Mononuclear cell (primary cell): ENCODE data around the gene RBM45. TPM values are rescaled to one million over a fixed set of nuclear protein-coding genes. Genes with fewer than 3 reads are reported as not detected.
"Not testable (repeated sequence)": the region's sequence is repeated elsewhere in the genome, so short reads cannot be mapped to it uniquely, and the experiment has no call there.

Experiments
- H3K27me3 ChIP-seq: 2 replicates; pipeline ENCODE4 v1.6.0; 2011; ENCODE audit warnings: low read length, control low read depth; ENCODE audit not compliant: insufficient read depth
- H3K4me1 ChIP-seq: 2 replicates; pipeline ENCODE4 v1.5.1; 2011; ENCODE audit warnings: mild to moderate bottlenecking, low read length, control low read depth; ENCODE audit not compliant: insufficient read depth
- H3K4me3 ChIP-seq: 2 replicates; pipeline ENCODE4 v1.5.1; 2011; ENCODE audit warnings: mild to moderate bottlenecking, low read length, moderate library complexity
- H3K9me3 ChIP-seq: 2 replicates; pipeline ENCODE4 v1.5.1; 2011; ENCODE audit warnings: low read depth, mild to moderate bottlenecking, control low read depth, low read length
- total RNA-seq: library from RNA; depleted of rRNA; stranded (reverse); fragments of >200 nt; gene quantifications from one replicate; pipeline ENCODE4 v1.2.3, GENCODE V29; 2012

RBM45 gene
- total RNA-seq, 1 donor = 10.0 TPM

DNA sequence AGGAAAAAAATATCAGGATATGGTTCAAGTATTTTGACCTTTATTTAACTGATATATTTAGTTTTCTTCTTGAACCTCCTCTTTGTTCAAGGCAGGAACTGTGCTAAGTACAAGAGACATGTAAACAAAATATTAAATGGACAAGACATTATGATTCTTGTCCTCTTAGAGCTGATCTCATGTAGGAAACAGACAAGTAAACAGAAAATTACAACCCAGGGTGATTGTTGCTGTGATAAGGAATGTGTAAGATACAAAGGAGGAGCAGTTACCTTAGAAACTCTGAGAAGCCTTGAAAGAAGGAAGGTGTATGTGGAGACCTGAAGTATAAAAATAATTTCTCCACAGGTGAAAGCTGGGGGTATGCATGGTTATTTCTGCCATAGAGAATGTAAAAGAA, 12.9 kb downstream of the RBM45 start:
- H3K4me3 ChIP-seq = no peak overlapping the region
- no peaks in the 10 kb centered on the region for H3K9me3 ChIP-seq

GRCh38 chr2:178125862-178126261, 13.6 kb downstream of the RBM45 start:
- Histone ChIP-seq H3K4me3 (no peak overlapping the region), H3K9me3 (no peaks in the 10 kb centered on the region), H3K27me3 (no peaks in the 10 kb centered on the region), H3K4me1 (no peaks in the 10 kb centered on the region)

More for the DNA sequence above, 12.9 kb downstream of the RBM45 start:
- H3K4me1 ChIP-seq = no peaks in the 10 kb centered on the region
- no peaks in the 10 kb centered on the region for H3K27me3 ChIP-seq

DNA sequence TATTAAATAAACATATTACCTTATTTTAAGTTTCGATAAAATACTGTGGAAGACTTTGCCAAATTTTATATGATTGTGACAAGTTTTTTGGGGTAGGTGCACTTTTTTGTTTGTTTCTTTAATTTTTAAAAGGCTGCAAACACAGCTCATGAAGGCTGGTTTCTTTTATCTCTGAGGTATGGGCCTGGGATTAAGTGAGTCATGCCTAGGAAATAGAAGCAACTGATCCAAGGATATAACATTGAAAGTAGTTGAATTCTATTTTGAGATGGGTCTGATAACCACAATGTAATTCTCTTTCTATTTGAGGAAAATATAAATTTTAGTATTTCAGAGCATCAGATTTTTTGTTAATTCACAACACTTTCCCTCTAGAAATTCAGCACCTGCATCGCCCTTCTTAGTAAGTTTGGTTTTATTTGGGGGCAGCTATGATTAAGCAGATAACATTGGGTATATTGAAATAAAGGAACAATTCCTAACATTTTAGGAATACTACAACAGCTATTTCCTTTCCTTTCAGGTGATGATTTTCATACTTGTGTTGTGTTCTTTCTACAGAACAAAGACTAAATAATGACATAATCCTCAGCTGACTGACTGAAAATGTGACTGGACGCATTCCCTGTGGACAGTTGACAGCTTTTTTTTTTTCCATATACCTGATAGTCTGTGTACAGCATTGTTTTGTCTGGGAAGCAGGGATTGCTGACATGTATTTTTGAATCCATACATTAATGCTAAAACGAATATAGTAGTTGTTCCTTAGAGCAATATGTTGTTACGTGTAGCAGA, 16.8 kb downstream of the RBM45 start:
- H3K4me1 ChIP-seq = no peaks in the 10 kb centered on the region
- H3K27me3 ChIP-seq = no peaks in the 10 kb centered on the region

GRCh38 chr2:178136321-178137025, 24.2 kb downstream of the RBM45 start:
- Histone ChIP-seq H3K27me3 (no peaks in the 10 kb centered on the region), H3K9me3 (no peaks in the 10 kb centered on the region), H3K4me3 (no peak overlapping the region), H3K4me1 (no peaks in the 10 kb centered on the region)

More for the DNA sequence above, 16.8 kb downstream of the RBM45 start:
- Histone ChIP-seq H3K4me3 (no peak overlapping the region), H3K9me3 (no peaks in the 10 kb centered on the region)

DNA sequence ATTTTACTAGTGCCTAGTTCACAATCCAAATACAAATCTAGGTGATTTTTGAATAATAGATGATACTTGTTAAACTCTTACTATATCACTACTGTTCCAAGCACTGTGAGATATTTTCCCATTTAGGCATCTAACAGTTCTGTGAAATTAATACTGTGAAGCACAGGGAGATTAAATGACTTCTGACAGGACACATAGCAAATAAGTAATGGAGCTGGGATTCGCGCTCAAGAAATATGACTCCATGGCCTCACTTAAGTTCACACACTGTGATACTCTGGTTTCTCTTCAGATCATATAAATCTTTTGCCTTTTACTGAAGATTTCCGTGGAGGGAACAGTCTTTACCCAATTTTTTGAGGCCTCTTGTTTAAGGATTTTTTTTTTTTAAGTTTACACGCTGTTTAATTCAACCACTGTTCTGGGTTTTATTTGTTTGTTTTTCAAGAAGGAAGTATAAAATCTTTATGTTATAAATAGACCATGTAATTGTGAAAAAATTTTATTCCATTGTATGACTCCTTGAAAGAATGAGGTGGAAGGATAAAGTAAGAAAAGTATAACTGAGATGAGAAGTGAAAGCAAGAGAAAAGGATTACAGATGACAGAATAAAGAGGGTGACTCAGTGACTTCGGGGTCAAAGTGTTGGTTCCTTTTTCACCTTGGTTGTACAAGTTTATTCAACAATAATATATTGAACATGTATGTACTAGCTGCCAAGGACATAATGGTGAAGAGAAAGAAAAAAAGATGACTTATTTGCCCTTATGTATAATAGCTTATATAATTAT, 30.2 kb downstream of the RBM45 start:
- H3K9me3 ChIP-seq = no peaks in the 10 kb centered on the region
- peaks cover 12% of the 10 kb centered on the region for H3K27me3 ChIP-seq
- no peaks in the 10 kb centered on the region for H3K4me1 ChIP-seq
- H3K4me3 ChIP-seq = no peak overlapping the region

GRCh38 chr2:178143481-178143880, 31.2 kb downstream of the RBM45 start:
- peaks cover 12% of the 10 kb centered on the region for H3K27me3 ChIP-seq
- no peaks in the 10 kb centered on the region for H3K9me3 ChIP-seq
- H3K4me3 ChIP-seq = no peak overlapping the region
- no peaks in the 10 kb centered on the region for H3K4me1 ChIP-seq

GRCh38 chr2:178152033-178152432, 39.8 kb downstream of the RBM45 start:
- no peaks in the 10 kb centered on the region for H3K9me3 ChIP-seq
- no peak overlapping the region for H3K4me3 ChIP-seq
- H3K27me3 ChIP-seq = peaks cover 4% of the 10 kb centered on the region
- H3K4me1 ChIP-seq = no peaks in the 10 kb centered on the region

DNA sequence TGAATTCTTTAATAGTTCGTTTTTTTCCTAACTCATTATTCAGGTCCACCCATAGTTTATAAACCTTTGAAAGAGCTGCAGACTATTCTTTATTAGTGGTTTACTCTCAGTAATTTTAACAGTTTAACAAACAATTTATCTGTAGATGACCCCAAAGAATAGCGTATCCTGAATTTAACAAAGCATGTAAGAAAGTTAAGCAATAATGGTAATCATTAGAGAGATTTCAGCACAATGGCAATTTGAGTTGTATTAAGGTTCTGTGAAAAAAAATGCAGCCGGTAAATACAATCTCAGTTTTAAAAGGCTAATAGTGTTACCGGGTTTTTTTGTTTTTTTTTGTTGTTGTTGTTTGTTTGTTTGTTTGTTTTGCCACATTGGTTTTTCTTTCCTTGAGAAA, 40.3 kb downstream of the RBM45 start:
- H3K9me3 ChIP-seq = no peaks in the 10 kb centered on the region
- peaks cover 2% of the 10 kb centered on the region for H3K27me3 ChIP-seq
- no peak overlapping the region for H3K4me3 ChIP-seq
- H3K4me1 ChIP-seq = no peaks in the 10 kb centered on the region

DNA sequence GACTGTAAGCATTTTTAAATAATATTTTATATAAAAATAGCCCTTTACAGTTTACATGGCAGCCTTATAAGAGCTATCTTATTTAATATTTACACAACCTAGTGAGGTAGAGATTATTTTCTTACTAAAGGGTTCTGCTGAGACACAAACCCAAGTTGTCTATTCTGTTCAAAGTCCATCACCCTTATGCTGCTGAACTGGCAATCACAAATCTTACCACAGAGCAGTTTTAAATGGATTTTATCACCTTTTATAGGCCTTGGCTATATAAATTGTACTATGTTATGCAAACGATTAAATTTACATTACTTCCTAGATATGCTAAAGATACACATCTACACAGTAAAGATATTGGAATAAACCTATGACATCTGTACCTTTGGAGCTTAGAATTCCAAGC, 40.7 kb downstream of the RBM45 start:
- Histone ChIP-seq H3K4me1 (no peaks in the 10 kb centered on the region), H3K9me3 (no peaks in the 10 kb centered on the region), H3K4me3 (no peak overlapping the region), H3K27me3 (peaks cover 2% of the 10 kb centered on the region)

GRCh38 chr2:178153878-178154277, 41.6 kb downstream of the RBM45 start:
- not testable (repeated sequence) for H3K4me1 ChIP-seq, H3K9me3 ChIP-seq, H3K27me3 ChIP-seq, H3K4me3 ChIP-seq

GRCh38 chr2:178155524-178155923, 43.3 kb downstream of the RBM45 start:
- Histone ChIP-seq H3K27me3 (no peaks in the 10 kb centered on the region), H3K9me3 (no peaks in the 10 kb centered on the region), H3K4me3 (no peak overlapping the region), H3K4me1 (no peaks in the 10 kb centered on the region)

DNA sequence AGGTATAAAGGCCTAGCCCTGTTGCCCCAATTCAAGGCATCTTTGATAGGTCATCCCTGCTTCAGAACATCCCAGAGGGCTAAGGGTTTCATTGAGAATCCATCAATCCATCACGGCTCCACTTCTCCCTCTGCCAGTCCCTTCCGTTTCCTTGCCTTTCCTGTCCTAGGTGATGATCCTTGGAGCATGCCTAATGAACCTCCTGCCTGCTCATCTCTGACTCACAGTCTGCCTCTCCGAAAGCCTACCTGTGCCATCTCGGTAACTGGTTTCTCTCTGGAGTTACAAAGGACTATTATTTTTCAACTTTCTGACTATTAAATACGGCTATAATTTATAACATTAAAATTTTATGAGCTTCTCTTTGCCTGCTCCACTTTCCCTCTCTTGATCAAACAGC, 45.3 kb downstream of the RBM45 start:
- H3K27me3 ChIP-seq = no peaks in the 10 kb centered on the region
- no peaks in the 10 kb centered on the region for H3K4me1 ChIP-seq
- no peak overlapping the region for H3K4me3 ChIP-seq
- H3K9me3 ChIP-seq = no peaks in the 10 kb centered on the region

GRCh38 chr2:178159966-178160365, 47.7 kb downstream of the RBM45 start:
- Histone ChIP-seq H3K4me1 (no peaks in the 10 kb centered on the region), H3K9me3 (no peaks in the 10 kb centered on the region), H3K27me3 (no peaks in the 10 kb centered on the region), H3K4me3 (no peak overlapping the region)

- no peaks in the 10 kb centered on the region for H3K4me1 ChIP-seq
- no peaks in the 10 kb centered on the region for H3K9me3 ChIP-seq
- no peaks in the 10 kb centered on the region for H3K27me3 ChIP-seq
- no peak overlapping the region for H3K4me3 ChIP-seq
Observed at GRCh38 chr2:178160601-178161000, 48.4 kb downstream of the RBM45 start.

GRCh38 chr2:178163395-178163794, 51.2 kb downstream of the RBM45 start:
- no peaks in the 10 kb centered on the region for H3K27me3 ChIP-seq
- H3K4me1 ChIP-seq = no peaks in the 10 kb centered on the region
- no peak overlapping the region for H3K4me3 ChIP-seq
- no peaks in the 10 kb centered on the region for H3K9me3 ChIP-seq
